ENCODE measurements around the gene CDH12. TPM values are rescaled to one million over a fixed set of nuclear protein-coding genes. Genes with fewer than 3 reads are reported as not detected.

Gene CDH12
- total and polyA plus RNA-seq, 4 experiments from 2014 or later, result not detected

- Mint-ChIP-seq H3K9me3 (peaks cover 2 to 15% (median 9%) of the 10 kb centered on the region in 8 donors), H3K27me3 (no peaks in the 10 kb centered on the region), H3K4me1 (no peaks in the 10 kb centered on the region), H3K36me3 (no peaks in the 10 kb centered on the region), H3K27ac (no peak overlapping the region), H3K4me3 (no peak overlapping the region)
- H3K4me3 ChIP-seq (ENCODE audit: low read length in 2 of 2), result no peak overlapping the region
- intact Hi-C loops (cut with micrococcal nuclease), result no loop called here
- no peak for DNase-seq
- no peaks in the 10 kb centered on the region for H3K27me3 ChIP-seq (ENCODE audit: insufficient read depth, low read length)
- H3K9me3 ChIP-seq (ENCODE audit: control insufficient read depth in 1 of 2, low read length in 2 of 2), result no peaks in the 10 kb centered on the region
- POLR2A ChIA-PET (ENCODE audit: partially characterized antibody), result no interaction called here
- no peak overlapping the region for H3K27ac ChIP-seq (ENCODE audit: low read depth, low read length)
- H3K4me1 ChIP-seq (ENCODE audit: insufficient read depth, low read length), result no peaks in the 10 kb centered on the region
- CTCF ChIA-PET (ENCODE audit: partially characterized antibody), result no interaction called here
- H3K36me3 ChIP-seq (ENCODE audit: insufficient read depth, low read length), result no peaks in the 10 kb centered on the region
Observed at GRCh38 chr5:22411554-22412349, 441.4 kb downstream of the CDH12 start.

- Histone ChIP-seq H3K4me1 (ENCODE audit: insufficient read depth, low read length) (no peaks in the 10 kb centered on the region), H3K27me3 (ENCODE audit: insufficient read depth, low read length) (no peaks in the 10 kb centered on the region), H3K9me3 (ENCODE audit: control insufficient read depth in 1 of 2, low read length in 2 of 2) (no peaks in the 10 kb centered on the region), H3K36me3 (ENCODE audit: insufficient read depth, low read length) (no peaks in the 10 kb centered on the region), H3K27ac (ENCODE audit: low read depth, low read length) (no peak overlapping the region), H3K4me3 (ENCODE audit: low read length in 2 of 2) (no peak overlapping the region)
- POLR2A ChIA-PET (ENCODE audit: partially characterized antibody), result no interaction called here
- no peak overlapping the region for H3K4me3 Mint-ChIP-seq
- DNase-seq, result no peak
- intact Hi-C loops (cut with micrococcal nuclease), result no loop called here
- CTCF ChIA-PET (ENCODE audit: partially characterized antibody), result no interaction called here
- no peaks in the 10 kb centered on the region for H3K27me3 Mint-ChIP-seq
- no peaks in the 10 kb centered on the region for H3K36me3 Mint-ChIP-seq
- H3K27ac Mint-ChIP-seq, result no peak overlapping the region
- H3K4me1 Mint-ChIP-seq, result no peaks in the 10 kb centered on the region
- peaks cover 3 to 37% (median 10%) of the 10 kb centered on the region in 8 donors for H3K9me3 Mint-ChIP-seq
Observed at GRCh38 chr5:22391956-22392355, 461.2 kb downstream of the CDH12 start.

GRCh38 chr5:22390888-22391287 lies 462.3 kb downstream of the CDH12 start:
- intact Hi-C loops (cut with micrococcal nuclease), result no loop called here
- no peaks in the 10 kb centered on the region for H3K4me1 ChIP-seq (ENCODE audit: insufficient read depth, low read length)
- H3K27me3 Mint-ChIP-seq, result no peaks in the 10 kb centered on the region
- no peak overlapping the region for H3K27ac Mint-ChIP-seq
- no peaks in the 10 kb centered on the region for H3K4me1 Mint-ChIP-seq
- H3K27me3 ChIP-seq (ENCODE audit: insufficient read depth, low read length), result no peaks in the 10 kb centered on the region
- H3K9me3 ChIP-seq (ENCODE audit: control insufficient read depth in 1 of 2, low read length in 2 of 2), result no peaks in the 10 kb centered on the region
- H3K36me3 Mint-ChIP-seq, result no peaks in the 10 kb centered on the region
- ChIA-PET CTCF (ENCODE audit: partially characterized antibody) (no interaction called here), POLR2A (ENCODE audit: partially characterized antibody) (no interaction called here)
- H3K4me3 Mint-ChIP-seq, result no peak overlapping the region
- no peak for DNase-seq
- H3K27ac ChIP-seq (ENCODE audit: low read depth, low read length), result no peak overlapping the region
- H3K36me3 ChIP-seq (ENCODE audit: insufficient read depth, low read length), result no peaks in the 10 kb centered on the region
- no peak overlapping the region for H3K4me3 ChIP-seq (ENCODE audit: low read length in 2 of 2)
- peaks cover 0 to 33% (median 11%) of the 10 kb centered on the region in 8 donors for H3K9me3 Mint-ChIP-seq

- no peaks in the 10 kb centered on the region for H3K36me3 Mint-ChIP-seq
- H3K4me1 Mint-ChIP-seq, result no peaks in the 10 kb centered on the region
- Histone ChIP-seq H3K36me3 (ENCODE audit: insufficient read depth, low read length) (no peaks in the 10 kb centered on the region), H3K9me3 (ENCODE audit: control insufficient read depth in 1 of 2, low read length in 2 of 2) (no peaks in the 10 kb centered on the region), H3K27ac (ENCODE audit: low read depth, low read length) (no peak overlapping the region), H3K4me3 (ENCODE audit: low read length in 2 of 2) (no peak overlapping the region), H3K4me1 (ENCODE audit: insufficient read depth, low read length) (no peaks in the 10 kb centered on the region), H3K27me3 (ENCODE audit: insufficient read depth, low read length) (no peaks in the 10 kb centered on the region)
- ChIA-PET CTCF (ENCODE audit: partially characterized antibody) (no interaction called here), POLR2A (ENCODE audit: partially characterized antibody) (no interaction called here)
- no peak overlapping the region for H3K4me3 Mint-ChIP-seq
- H3K27me3 Mint-ChIP-seq, result no peaks in the 10 kb centered on the region
- intact Hi-C loops (cut with micrococcal nuclease), result no loop called here
- no peak for DNase-seq
- no peak overlapping the region for H3K27ac Mint-ChIP-seq
- peaks cover 2 to 24% (median 12%) of the 10 kb centered on the region in 8 donors for H3K9me3 Mint-ChIP-seq
Observed at GRCh38 chr5:22372826-22373660, 480.1 kb downstream of the CDH12 start.

- H3K4me1 Mint-ChIP-seq, result no peaks in the 10 kb centered on the region
- no peaks in the 10 kb centered on the region for H3K36me3 Mint-ChIP-seq
- Histone ChIP-seq H3K27me3 (ENCODE audit: insufficient read depth, low read length) (no peaks in the 10 kb centered on the region), H3K27ac (ENCODE audit: low read depth, low read length) (no peak overlapping the region), H3K9me3 (ENCODE audit: control insufficient read depth in 1 of 2, low read length in 2 of 2) (no peaks in the 10 kb centered on the region), H3K4me1 (ENCODE audit: insufficient read depth, low read length) (no peaks in the 10 kb centered on the region), H3K4me3 (ENCODE audit: low read length in 2 of 2) (no peak overlapping the region), H3K36me3 (ENCODE audit: insufficient read depth, low read length) (no peaks in the 10 kb centered on the region)
- ChIA-PET POLR2A (ENCODE audit: partially characterized antibody) (no interaction called here), CTCF (ENCODE audit: partially characterized antibody) (no interaction called here)
- H3K9me3 Mint-ChIP-seq, result peaks cover 2 to 20% (median 12%) of the 10 kb centered on the region in 8 donors
- H3K27me3 Mint-ChIP-seq, result no peaks in the 10 kb centered on the region
- no peak overlapping the region for H3K27ac Mint-ChIP-seq
- no peak overlapping the region for H3K4me3 Mint-ChIP-seq
- intact Hi-C loops (cut with micrococcal nuclease), result no loop called here
- no peak for DNase-seq
Observed at GRCh38 chr5:22372376-22372775, 480.8 kb downstream of the CDH12 start.

- ChIA-PET POLR2A (ENCODE audit: partially characterized antibody) (no interaction called here), CTCF (ENCODE audit: partially characterized antibody) (no interaction called here)
- H3K27ac Mint-ChIP-seq, result no peak overlapping the region
- no peak overlapping the region for H3K27ac ChIP-seq (ENCODE audit: low read depth, low read length)
- no peak overlapping the region for H3K4me3 ChIP-seq (ENCODE audit: low read length in 2 of 2)
- peaks cover 0 to 29% (median 7%) of the 10 kb centered on the region in 8 donors for H3K9me3 Mint-ChIP-seq
- H3K36me3 Mint-ChIP-seq, result no peaks in the 10 kb centered on the region
- no peaks in the 10 kb centered on the region for H3K4me1 Mint-ChIP-seq
- H3K4me1 ChIP-seq (ENCODE audit: insufficient read depth, low read length), result no peaks in the 10 kb centered on the region
- no peaks in the 10 kb centered on the region for H3K27me3 ChIP-seq (ENCODE audit: insufficient read depth, low read length)
- H3K4me3 Mint-ChIP-seq, result no peak overlapping the region
- no peaks in the 10 kb centered on the region for H3K9me3 ChIP-seq (ENCODE audit: control insufficient read depth in 1 of 2, low read length in 2 of 2)
- intact Hi-C loops (cut with micrococcal nuclease), result no loop called here
- H3K27me3 Mint-ChIP-seq, result no peaks in the 10 kb centered on the region
- no peaks in the 10 kb centered on the region for H3K36me3 ChIP-seq (ENCODE audit: insufficient read depth, low read length)
- DNase-seq, result no peak
Observed at GRCh38 chr5:22354956-22355355, 498.2 kb downstream of the CDH12 start.

GRCh38 chr5:22352493-22352892 lies 500.7 kb downstream of the CDH12 start:
- CTCF ChIA-PET (ENCODE audit: partially characterized antibody), result no interaction called here
- Mint-ChIP-seq H3K27ac (no peak overlapping the region), H3K9me3 (peaks cover 0 to 23% (median 6%) of the 10 kb centered on the region in 8 donors), H3K27me3 (no peaks in the 10 kb centered on the region), H3K4me3 (no peak overlapping the region), H3K36me3 (no peaks in the 10 kb centered on the region), H3K4me1 (no peaks in the 10 kb centered on the region)
- intact Hi-C loops (cut with micrococcal nuclease), result no loop called here
- no peak overlapping the region for H3K27ac ChIP-seq (ENCODE audit: low read depth, low read length)
- no peaks in the 10 kb centered on the region for H3K27me3 ChIP-seq (ENCODE audit: insufficient read depth, low read length)
- H3K36me3 ChIP-seq (ENCODE audit: insufficient read depth, low read length), result no peaks in the 10 kb centered on the region
- POLR2A ChIA-PET (ENCODE audit: partially characterized antibody), result no interaction called here
- DNase-seq, result no peak
- H3K4me3 ChIP-seq (ENCODE audit: low read length in 2 of 2), result no peak overlapping the region
- H3K4me1 ChIP-seq (ENCODE audit: insufficient read depth, low read length), result no peaks in the 10 kb centered on the region
- no peaks in the 10 kb centered on the region for H3K9me3 ChIP-seq (ENCODE audit: control insufficient read depth in 1 of 2, low read length in 2 of 2)
